ENCODE data around the gene AURKAIP1. TPM values are rescaled to one million over a fixed set of nuclear protein-coding genes. Genes with fewer than 3 reads are reported as not detected.
"Not testable (repeated sequence)": the region's sequence is repeated elsewhere in the genome, so short reads cannot be mapped to it uniquely, and the experiment has no call there.

The AURKAIP1 gene
- total RNA-seq, 1 donor from 2014 or later = 93.5 TPM

DNA sequence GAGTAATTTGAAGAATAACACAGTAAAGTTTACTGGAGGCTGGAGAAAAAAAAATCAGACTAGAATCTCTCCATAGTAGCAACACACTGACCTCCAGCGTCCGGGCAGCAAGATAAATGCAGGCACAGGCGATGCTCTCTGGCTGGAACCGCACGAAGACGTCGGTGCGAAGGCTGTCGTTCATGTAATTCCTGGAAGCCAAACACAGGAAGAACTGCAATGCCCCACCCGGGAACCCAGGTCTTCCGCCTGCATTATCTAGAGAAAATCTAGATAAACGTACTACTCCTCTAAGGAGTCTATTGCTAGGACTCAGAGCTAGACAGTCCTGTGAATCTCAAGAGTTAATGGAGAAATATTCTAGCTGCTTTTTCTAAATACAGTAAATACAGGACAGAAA is 15.7 kb upstream of the AURKAIP1 start:
- H3K36me3 ChIP-seq (ENCODE audit: control insufficient read depth, insufficient read depth, low read length) = peaks cover 57% of the 10 kb centered on the region
- TF ChIP-seq CTCF (IDR thresholded peaks at IDR 0.05; ENCODE audit: insufficient read depth, low read length, severe bottlenecking) = no peak
- no peaks in the 10 kb centered on the region for H3K27me3 ChIP-seq (ENCODE audit: control insufficient read depth, insufficient read depth, low read length)
- FAIRE-seq (no peak), DNase-seq (ENCODE audit: low read depth) (no peak)
- H3K4me3 ChIP-seq (ENCODE audit: low read depth, low read length) = no peak overlapping the region

- H3K36me3 ChIP-seq (ENCODE audit: control insufficient read depth, insufficient read depth, low read length) = peaks cover 41% of the 10 kb centered on the region
- FAIRE-seq = no peak
- no peak overlapping the region for H3K4me3 ChIP-seq (ENCODE audit: low read depth, low read length)
- no peak for TF ChIP-seq CTCF (IDR thresholded peaks at IDR 0.05; ENCODE audit: insufficient read depth, low read length, severe bottlenecking)
- H3K27me3 ChIP-seq (ENCODE audit: control insufficient read depth, insufficient read depth, low read length) = no peaks in the 10 kb centered on the region
- DNase-seq (ENCODE audit: low read depth) = no peak
These were observed 13.1 kb upstream of the AURKAIP1 start for GRCh38 chr1:1388078-1388472.

- no peak overlapping the region for H3K4me3 ChIP-seq (ENCODE audit: low read depth, low read length)
- FAIRE-seq (no peak), DNase-seq (ENCODE audit: low read depth) (no peak)
- peaks cover 37% of the 10 kb centered on the region for H3K36me3 ChIP-seq (ENCODE audit: control insufficient read depth, insufficient read depth, low read length)
- TF ChIP-seq CTCF (IDR thresholded peaks at IDR 0.05; ENCODE audit: insufficient read depth, low read length, severe bottlenecking) = no peak
- no peaks in the 10 kb centered on the region for H3K27me3 ChIP-seq (ENCODE audit: control insufficient read depth, insufficient read depth, low read length)
These were observed 12.4 kb upstream of the AURKAIP1 start for GRCh38 chr1:1387098-1388077.

DNA sequence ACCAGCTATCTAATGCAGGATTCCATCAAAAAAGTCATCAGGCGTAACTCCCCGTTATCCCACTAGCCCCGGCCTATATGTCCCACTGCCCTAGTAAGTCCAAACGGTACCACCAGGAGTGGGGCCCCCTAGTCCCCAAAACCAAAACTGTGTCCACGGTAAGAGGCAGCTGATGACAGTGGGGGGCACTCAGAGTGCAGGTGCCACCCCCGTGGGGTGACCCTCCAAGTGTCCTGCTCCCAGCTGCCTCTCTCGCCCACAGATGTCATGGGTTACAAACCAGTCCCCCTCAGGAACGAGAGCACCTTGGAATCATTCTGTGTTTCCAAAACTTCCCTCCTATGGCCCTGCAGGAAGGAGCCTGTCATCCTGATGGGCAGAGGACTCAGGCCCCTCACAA is 10.9 kb upstream of the AURKAIP1 start:
- no peak for TF ChIP-seq CTCF (IDR thresholded peaks at IDR 0.05; ENCODE audit: insufficient read depth, low read length, severe bottlenecking)
- DNase-seq (ENCODE audit: low read depth) = no peak
- FAIRE-seq = no peak

GRCh38 chr1:1385339-1385738 is 10.3 kb upstream of the AURKAIP1 start:
- FAIRE-seq; DNase-seq (ENCODE audit: low read depth); H3K4me3 ChIP-seq (ENCODE audit: low read depth, low read length); H3K27me3 ChIP-seq (ENCODE audit: control insufficient read depth, insufficient read depth, low read length): not testable (repeated sequence)
- H3K36me3 ChIP-seq (ENCODE audit: control insufficient read depth, insufficient read depth, low read length) = peaks cover 28% of the 10 kb centered on the region

More for the DNA sequence above, 10.9 kb upstream of the AURKAIP1 start:
- H3K4me3 ChIP-seq (ENCODE audit: low read depth, low read length) = no peak overlapping the region
- no peaks in the 10 kb centered on the region for H3K27me3 ChIP-seq (ENCODE audit: control insufficient read depth, insufficient read depth, low read length)
- peaks cover 32% of the 10 kb centered on the region for H3K36me3 ChIP-seq (ENCODE audit: control insufficient read depth, insufficient read depth, low read length)

DNA sequence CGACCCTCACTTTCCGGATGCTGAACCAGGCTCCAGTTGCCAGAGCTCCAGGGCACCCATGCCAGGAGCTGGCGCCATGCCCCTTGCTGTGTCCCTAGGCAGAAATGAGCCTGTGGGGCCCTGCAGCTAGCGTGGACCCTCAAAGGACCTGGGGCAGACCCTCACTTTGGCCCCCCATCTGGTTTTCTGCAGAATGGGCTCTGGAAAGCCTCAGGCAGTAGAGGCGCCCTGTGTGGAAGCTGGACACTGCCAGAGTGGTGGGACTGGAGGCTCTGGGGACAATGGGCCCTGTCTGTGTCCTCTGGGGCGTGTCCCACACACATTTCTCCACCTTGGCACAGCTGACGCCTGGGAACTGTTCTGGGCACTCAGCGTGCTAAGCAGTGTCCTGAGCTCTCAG is 6.3 kb upstream of the AURKAIP1 start:
- DNase-seq (ENCODE audit: low read depth) (no peak), FAIRE-seq (no peak)
- H3K4me3 ChIP-seq (ENCODE audit: low read depth, low read length) = no peak overlapping the region
- TF ChIP-seq CTCF (IDR thresholded peaks at IDR 0.05; ENCODE audit: insufficient read depth, low read length, severe bottlenecking) = no peak
- H3K36me3 ChIP-seq (ENCODE audit: control insufficient read depth, insufficient read depth, low read length) = peaks cover 9% of the 10 kb centered on the region
- no peaks in the 10 kb centered on the region for H3K27me3 ChIP-seq (ENCODE audit: control insufficient read depth, insufficient read depth, low read length)
